HG03108 (cell line): Measurements from ENCODE around the gene TDRD5.

Experiments
- ATAC-seq: cut with Tn5 transposase; IDR thresholded peaks from one replicate; pipeline ENCODE4 v1.9.1; 2021; ENCODE audit warnings: moderate library complexity; ENCODE audit not compliant: unreplicated experiment

TDRD5 gene, protein sequence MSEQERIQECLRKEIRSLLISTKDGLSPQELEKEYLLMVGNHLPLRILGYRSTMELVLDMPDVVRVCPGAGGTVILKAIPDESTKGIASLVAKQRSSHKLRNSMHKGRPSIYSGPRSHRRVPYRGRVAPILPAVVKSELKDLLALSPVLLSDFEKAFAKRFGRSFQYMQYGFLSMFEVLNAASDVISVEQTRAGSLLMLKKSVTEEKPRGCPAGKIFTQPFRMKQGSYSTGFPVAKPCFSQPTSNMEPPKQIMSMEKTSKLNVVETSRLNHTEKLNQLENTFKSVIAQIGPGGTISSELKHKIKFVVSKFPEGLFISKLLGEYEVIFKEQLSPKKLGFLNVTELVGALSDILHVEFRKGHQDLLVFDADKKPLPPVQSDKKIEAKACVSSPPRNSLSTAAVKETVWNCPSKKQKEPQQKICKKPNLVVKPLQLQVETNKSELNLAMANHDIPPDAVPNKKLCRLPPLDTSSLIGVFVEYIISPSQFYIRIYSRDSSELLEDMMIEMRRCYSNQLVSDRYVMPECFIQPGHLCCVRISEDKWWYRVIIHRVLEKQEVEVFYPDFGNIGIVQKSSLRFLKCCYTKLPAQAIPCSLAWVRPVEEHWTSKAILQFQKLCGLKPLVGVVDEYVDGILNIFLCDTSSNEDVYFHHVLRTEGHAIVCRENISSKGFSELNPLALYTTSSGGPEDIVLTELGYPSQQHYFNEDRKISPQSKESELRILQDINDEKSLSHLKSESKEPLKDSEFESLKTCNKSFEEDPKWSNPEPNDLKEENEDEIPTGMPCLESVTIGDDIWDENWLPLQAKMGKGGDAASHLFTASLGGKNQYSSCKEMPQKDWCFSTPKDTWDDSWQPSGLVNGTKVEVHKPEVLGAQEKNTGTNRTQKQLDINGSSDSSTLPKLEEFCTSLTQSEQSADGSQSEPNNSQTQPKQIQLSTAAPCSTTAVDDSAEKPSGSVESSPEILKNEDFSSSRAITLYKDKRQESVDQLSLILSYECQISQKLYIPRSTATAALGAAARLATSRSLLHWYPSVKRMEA

DNA sequence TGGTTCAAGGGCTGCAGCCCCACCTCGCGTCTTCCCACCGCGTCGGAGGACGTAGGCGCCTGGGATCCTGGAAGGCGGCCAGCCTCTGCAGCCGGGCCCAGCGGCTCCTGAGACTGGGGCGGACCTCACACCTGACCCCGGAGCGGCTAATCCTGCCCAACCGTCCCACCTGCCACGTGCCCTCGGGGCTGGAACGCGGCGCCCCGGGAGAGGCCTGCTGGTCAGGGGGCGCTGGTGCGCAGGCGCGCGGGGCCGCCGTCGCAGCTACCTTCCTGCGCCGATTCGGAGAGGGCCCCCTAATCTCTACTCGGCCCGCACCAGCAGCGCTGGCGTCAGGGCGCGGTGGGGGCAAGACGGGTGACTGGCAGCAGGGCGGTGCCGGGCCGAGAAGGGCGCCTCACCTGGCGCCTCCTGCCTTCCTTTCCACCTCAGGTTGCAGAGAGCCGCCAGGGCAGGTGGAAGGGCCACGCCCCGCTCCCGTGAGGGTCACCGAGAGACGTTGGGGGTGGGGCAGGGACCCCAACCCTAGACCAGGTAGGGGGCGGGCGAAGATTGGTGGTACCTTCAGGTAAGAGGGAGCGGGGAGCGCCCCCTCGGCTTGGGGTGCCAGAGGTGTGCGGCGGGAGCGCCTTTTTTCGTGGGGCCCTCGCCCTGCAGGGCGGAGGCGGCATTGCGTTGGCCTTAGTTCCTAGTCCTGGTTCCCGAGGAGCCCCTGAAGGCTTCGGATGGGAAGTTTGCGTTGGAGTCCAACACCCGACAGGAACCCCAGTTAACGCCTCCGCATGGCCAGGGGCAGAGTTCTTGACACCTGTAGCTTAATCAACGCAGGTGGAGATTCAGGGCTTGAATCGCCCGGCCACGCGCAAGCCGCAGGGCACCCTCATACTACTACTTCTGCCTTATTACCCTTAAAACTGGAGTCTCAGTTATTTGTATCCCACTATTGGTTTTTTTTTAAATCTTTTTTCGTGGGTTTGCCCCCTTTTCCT lies at the start of gene TDRD5:
Gene TDRD5 (plus strand): TSS at position 241 of the 989 bp plus-strand sequence. CDS start 784 bp downstream, outside the sequence.
- ATAC-seq: no peak

DNA sequence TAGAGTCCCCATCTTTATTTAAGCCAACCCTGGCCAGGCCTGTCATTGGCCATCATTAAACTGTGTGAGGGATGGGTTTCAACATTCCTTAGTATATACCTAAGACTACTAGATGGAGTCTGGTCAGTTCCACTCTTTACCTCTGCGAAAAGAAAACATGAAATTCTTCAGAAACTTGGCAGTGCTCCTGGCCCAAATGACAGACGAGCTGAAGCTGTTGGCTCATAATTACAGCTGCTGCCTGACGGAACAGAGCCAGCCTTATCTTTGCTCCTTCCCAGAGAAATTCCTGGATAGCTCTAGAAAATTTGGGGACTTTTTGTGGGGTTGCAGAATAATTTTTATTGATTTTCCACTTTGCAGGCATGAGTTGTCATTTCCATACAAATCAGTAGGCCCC lies 46.3 kb upstream of the TDRD5 start:
- no peak for ATAC-seq

DNA sequence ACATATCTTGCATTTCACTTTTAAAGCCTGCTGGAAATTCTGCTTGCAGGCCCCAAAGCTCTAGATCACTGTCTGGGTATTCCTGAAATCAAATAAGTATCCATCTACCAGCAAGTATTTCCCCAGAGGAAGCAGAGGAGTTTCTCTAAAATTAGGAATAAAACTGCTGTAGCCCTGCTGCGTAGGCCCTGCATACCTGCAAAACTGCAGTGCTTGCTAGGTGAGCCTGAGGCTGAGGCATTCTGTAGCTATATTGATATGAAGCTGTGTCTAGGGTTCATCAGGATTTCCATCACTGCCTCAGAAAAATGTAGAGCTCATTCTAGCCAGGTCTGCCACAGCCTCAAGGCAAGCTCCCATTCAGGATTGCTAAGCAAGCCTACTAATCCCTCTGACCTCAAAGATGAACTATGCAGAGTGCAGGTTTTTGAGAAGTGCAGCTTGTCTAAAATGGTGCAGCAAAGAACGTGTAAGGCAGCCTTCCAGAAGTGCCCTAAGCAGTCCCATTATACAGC lies 44.6 kb upstream of the TDRD5 start:
- no peak for ATAC-seq

DNA sequence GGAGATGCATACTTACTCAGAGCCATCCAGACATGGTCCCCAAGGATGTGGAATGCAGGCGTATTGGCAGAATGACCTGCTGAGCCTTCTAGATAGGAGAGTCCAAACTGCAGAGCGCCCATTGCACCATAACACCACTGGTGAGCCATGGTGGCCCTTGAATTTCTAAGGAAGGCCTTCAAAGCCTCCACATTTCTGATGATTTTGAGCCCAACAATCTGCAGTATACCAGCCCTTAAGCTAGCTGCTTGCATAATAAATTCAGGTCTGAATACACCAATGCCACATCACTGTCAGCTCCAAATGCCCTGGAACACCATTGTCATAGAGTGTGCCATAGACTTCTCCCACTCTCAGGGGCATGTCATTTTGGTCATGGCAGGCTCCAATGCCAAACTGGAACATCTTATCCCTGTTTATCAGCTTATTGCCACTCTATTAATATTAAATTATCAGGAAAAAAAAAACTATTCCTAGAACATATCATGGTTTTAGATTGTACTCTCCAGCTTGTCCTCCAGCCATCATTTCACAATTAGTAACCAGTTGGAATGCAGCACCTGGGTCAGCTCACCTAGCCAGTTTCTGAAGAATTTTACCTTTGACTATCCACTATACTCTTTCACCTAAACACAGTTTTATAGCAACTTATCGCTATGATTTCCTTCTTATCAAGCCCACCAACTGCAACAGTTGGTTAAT lies 42.8 kb upstream of the TDRD5 start:
- no peak for ATAC-seq

DNA sequence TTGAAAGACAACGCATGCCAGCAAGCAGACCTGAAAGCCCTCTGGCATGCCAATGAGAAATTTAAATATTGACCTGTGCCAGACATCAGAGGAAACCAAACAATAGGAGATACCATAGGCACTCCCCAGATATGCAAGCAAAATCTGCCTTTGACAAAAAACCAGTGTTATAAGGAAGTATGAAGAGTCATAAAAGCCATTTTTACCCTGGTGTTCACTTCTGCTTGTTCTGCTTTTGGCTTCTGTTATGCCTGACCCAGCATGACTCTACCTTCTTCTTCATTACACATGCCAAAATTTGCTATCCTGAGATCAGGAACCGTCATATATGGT lies 42.3 kb upstream of the TDRD5 start:
- no peak for ATAC-seq

DNA sequence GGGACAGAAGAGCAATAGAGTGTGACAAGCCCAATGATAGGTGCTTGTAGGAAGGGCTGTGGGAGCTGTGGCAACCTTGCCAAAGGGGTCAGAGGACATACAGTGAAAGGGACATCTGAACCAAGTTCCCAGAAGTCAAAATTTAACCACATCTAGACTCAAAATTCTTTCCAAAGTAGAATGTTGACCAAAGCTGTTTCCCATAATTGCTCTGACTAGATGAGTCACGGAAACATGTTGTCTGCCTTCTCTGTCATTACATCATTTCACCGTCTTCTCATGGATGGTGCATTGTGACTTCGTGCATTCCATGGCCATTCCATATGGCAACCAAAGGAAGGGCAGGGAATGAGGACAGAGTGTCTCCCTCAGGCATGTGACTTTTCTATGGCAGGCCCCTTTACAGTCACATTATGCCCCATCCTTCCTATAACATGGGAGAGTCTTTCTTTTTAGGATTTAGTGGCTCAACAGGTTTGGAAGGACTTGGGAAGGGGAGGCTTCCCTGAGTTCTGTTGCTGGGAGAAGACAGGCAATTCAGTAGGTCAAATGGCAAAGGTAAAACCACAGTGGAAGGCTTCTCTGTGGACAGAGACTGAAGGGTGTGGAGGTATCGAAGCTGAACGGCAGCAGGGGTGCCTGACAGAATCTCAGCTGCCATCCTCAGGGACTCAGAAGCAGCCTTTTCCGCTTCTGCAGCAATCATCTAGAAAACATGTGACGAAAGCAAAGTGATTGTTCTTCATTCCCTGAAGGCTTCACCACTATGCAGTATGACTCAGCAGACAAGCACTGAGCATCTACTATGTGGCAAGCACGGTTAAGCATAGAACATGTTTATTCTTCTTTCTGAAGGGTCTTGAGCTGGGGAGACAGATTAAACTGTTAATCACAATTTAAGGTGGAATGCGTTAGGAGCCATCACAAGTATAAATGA lies 40.6 kb upstream of the TDRD5 start:
- ATAC-seq: no peak

DNA sequence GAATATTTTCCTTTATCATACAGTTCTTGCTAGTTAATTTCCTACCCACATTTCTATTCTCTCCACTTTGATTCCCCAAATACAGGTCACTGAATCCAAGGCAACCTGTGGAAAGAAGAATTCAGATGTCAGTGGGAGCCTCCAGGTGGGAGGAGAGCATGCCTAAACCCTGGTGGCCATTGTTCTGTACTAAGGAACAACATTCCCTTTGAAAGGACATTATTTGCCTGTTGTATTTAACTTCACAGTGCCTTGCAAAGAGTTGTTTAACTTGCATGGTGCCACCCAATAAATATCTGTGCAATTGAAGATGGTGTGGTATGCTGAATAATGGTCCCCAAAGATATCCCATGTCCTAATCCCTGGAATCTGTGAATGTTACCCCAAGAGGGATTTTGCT lies 37.2 kb upstream of the TDRD5 start:
- no peak for ATAC-seq

DNA sequence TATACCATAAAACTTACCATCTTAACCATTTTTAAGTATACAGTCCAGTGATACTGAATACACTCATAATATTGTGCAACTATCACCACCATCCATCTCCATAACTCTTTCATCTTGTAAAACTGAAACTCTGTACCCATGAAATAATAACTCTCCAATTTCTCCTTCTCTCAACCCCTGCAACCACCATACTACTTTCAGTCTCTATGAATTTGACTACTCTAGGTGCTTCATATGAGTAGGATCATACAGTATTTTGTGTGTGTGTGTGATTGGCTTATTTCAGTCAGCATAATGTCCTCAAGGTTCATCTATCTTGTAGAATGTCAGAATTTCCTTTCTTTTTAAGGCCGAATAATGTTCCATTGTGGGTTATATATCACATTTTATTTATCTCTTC lies 33.6 kb upstream of the TDRD5 start:
- no peak for ATAC-seq

DNA sequence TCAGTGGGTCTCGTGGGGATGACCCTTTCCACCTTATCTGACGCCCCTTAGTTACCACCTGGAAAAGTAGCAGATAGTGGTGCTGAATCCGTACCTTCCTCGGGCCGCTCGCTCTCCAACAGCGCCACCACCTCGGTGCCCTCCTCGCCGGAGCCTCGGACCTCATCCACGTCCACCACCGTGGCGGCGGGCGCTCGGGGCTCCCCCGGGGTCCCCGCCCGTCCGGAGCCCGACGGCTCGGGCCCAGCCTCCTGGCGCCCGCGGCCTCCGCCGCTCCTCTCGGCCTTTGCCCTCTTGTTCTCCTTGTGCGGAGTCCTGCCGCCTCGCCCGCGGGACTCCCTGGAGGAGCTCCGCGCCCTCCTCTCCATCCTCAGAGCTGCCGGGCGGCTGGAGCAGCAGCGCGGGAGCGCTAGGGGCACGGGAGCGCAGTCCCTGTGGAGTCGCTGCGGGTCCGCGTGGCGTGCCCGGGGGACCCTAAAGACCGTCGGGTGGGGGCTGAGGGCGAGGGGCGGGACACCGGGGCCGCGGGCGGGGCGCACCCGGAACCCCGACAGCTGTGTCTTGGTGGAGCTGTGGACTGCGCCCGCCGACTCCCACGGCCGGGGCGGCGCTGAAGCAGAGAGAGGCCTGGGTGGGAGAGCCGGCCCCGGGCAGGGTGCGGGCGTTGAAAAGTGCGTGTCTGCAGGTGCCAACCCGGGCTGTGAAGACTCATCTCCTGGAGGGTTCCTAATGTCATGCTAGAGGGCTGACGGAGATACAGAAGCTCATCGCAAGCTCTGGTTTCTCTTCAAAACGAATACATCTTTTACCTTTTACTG lies 15.9 kb upstream of the TDRD5 start, which contains the start of gene NPHS2:
Gene NPHS2 (minus strand): TSS at position 452 of the 818 bp plus-strand sequence. CDS start 84 bp downstream, at position 368.
- no peak for ATAC-seq

DNA sequence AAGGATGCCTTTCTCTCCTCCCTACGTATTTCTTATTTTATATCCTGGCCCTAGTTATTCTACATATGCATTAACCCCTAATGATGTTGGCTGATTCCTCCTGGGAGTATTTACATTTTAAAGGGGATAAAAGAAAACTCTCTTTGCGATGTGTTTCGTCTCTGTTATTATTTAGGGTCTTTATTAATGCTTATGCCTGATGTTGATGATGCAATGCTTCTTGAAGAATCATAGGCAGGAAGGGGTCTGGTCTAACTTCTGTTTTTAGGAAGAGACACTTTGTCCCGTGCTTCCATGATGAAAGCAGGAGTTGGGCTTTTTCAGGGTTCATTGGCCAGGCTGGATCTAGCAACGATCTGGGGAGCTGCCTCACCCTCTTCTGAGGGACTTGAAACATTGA lies 15.1 kb upstream of the TDRD5 start:
- no peak for ATAC-seq

DNA sequence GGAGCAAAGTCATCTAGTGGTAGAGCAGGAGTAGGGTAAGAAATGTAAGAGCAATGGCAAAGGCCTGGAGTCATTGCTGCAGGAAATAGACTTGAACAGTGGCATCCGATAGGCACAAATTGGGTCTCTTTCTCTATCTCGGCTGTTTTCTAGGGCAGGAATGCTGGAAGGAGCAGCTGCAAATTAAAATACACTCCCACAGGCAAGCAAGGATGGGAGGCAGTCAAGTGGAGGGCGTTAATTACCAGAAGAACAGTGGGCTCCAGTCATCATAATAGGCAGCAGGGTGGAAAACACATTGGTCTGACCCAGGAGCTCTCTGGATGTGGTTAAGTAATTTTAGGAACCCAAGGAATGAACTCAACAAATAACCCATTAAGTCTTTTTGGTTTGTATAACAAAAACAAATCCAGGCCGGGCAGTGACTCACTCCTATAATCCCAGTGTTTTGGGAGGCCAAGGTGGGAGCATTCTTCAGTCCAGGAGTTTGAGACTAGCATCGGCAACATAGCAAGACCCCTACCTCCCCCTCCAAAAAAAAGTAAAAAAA lies 7.8 kb upstream of the TDRD5 start:
- ATAC-seq: no peak

DNA sequence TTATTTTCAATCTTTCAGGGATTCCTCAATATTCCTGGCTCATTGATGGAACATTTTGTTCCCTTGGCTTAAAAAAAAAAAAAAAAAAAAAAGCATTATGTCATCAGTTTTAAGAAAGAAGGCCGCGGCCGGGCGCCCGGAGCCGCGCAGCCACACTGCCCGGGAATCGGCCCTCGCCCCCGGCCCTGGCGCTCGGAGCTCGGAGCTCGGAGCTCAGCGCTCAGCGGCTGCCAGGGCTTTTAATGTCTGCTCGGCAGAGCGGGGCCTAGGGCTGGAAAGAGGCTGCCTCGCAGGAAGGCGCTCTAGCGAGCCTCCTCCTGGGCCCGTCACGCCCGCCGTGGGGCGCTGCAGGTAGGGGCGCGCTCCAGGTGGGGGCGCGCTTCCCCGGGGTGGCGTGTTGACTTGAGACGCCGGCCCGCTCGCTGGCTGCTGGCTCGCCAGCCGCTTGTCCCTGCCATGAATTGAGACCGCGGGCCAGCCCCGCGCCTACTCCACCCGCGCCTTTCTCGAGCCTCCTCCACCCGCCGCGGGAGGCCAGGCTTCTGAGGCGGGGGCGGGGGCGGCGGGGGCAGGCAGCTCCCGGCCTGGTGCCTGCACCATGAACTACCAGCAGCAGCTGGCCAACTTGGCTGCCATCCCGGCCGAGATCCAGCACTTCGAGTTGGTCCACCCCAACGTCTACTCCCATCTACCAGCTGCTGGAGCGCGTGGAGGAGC lies 5.4 kb upstream of the TDRD5 start:
- no peak for ATAC-seq

DNA sequence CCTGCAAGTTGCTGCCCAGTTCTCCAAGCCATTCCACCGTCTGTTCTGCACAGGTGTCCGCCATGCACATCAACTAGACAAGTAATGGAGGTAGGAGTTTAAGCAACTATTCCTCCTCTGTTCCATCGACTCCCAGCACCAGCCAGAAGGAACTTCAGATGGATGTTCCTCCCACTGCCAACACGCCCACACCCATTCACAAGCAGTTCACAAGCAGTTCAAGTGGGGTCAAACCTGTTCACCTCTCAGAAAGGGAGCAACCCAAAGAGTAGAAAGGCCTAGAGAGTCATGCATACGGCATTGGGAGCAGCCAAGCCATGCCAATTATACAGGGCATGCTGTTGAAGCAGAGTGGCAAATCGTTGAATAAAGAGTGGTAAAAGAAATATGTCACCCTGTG lies 4.3 kb upstream of the TDRD5 start:
- ATAC-seq: no peak

DNA sequence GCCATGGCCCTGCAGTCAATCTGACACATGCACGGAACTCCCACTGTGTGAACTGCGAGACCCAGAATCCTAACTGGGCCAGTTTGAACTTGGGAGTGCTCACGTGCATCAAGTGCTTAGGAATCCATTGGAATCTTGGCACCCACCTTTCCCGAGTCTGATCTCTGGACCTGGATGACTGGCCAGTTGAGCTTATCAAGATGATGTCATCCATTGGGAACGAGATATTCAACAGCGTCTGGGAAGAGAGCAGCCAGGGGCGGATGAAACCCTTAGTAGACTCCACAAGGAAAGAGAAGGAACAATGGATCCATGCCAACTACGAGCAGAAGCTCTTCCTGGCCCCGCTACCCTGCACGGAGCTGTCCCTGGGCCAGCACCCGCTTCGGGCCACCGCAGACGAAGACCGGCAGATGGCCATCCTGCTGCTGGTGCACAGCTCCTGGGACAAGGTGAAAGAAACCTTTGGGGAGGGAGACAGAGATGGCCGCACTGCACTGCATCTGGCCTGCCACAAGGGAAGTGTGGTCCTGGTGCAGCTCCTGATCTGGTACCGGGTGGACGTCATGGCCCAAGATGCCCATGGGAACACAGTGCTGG lies 3.1 kb upstream of the TDRD5 start:
- ATAC-seq: no peak

DNA sequence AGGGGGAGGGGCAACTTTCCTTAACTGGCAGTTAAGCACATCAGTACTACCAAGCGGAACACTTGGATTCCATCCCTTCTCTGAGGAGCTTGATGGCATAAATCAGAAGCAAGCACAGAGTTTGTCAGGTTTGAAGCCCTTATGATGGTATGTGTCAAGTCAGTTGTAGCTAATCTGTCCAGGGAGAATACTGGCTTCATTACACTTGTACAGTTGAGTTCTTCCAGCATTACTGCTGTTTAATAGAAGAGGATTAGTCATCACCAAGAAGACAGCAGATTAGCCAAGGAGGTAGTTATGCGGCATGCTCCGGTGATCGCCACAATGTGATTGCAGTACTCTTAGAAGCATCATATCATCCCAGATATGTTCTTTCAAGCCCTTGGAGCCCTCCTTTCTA lies 2.1 kb upstream of the TDRD5 start:
- no peak for ATAC-seq

DNA sequence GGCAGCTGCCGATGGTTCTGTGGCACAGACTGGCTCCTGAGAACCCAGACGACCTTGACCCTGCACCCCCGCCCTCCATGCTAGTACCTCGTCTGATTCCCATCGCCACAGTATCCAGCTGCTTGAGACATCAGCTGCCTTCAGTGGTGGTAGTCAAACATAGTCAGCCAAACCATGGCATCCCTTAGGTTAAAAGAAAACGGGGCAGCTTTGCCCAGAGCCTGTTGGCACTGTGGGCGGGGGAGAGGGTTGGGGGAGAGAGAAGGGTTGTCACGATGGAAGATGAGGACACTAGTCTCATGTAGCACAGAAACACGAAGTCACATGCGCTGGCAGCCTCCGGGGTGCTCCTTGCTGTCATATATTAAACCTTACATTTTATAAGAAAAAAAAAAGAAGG lies 961 bp upstream of the TDRD5 start:
- ATAC-seq: no peak

DNA sequence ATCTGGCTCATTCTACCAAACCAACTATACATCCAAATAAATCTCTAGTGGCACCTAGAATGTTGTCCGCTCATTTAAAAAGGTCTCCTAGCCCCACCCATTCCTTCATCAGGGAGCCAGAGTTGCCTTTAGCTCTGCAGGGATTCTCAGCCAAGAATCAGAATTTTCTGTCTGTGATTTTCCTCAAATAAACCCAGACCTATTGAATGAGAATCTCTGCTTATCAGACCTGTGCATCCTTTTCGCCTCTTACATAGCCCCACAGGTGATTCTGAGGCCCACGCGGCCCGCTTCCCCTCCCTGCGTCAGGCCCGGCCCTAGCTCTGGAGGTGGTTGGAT lies 410 bp upstream of the TDRD5 start:
- no peak for ATAC-seq
